NCI-H2107 treated with DMSO at 0.1 percent for 48 hours (cell line): ENCODE results near the gene FAM170B.

Experiments
- DNase-seq: peaks from one replicate; lab custom pipeline; 2025; ENCODE audit not compliant: unreplicated experiment; lab: John Stamatoyannopoulos, UW

The FAM170B gene

DNA sequence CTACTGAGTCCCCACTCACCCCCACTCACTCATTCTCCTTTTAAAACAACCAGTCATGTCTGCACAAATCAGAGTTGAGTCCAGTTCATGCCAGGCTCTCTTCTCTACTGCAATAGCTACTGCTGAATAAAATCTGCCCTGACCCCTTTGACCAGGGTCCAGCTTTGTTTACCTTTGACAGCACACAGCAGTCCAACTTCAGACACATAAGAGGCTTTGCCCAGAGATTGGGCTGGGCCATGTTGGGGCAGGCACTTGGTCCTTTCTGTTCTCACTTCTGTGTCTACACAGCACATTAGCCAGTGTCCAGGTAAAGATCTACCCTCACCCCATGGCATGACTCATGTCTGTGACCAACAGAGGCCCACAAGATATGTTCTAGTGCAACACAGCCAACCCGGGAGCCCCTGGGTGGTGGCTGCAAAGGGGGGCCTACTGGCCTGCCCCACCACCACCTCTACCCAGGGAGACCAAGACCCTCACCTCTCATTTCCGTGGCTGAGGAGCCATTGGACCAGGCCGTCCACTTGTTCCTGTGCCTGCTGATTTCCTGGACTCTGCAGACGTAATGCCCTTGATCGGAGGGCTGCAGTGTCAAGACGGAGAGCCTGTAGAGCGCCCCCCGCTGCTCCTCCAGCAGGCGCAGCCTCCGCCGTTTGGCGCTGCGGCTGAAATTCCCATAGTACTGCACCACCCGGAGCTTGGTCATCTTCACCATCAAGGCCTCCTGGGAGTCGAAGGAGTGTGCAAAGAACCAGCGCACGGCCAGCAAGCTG lies 26.5 kb downstream of the FAM170B start:
- no peak for DNase-seq

DNA sequence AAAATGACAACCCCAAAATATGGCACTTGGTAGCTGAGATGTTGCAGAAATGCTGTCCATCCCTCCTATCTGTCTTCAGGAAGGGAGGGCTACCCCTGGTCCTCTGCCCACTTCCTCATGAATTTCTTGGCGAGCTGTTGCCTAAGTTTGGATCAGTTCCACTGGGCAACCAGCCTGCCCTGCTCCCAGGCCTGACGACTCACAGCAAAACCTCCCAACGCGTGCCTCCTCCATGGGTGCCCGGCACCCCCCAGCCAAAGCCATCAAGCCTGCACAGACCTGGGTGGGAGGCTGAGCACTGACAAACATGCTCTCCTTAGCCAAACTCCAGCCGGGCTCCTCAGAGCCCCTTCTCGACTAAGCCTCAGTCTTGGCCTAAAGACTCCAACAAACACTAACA lies 27.4 kb downstream of the FAM170B start:
- no peak for DNase-seq

DNA sequence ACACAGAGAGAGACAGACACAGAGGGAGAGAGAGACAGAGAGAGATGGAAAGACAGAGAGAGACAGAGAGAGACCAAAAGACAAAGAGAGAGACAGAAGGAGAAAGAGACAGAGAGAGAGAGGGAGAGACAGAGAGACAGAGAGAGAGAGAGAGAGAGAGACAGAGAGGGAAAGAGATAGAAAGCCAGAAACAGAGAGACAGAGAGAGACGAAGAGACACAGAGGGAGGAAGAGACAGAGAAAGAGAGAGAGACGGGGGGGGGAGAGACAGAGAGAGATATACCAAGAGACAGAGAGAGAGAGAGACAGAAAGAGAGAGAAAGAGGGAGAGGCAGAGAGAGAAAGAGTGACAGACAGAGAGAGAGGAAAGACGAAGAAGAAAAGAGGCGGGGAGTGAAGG lies 28.7 kb downstream of the FAM170B start:
- DNase-seq, result no peak

GRCh38 chr10:49104323-49104722 lies 29.5 kb downstream of the FAM170B start:
- DNase-seq, result no peak

DNA sequence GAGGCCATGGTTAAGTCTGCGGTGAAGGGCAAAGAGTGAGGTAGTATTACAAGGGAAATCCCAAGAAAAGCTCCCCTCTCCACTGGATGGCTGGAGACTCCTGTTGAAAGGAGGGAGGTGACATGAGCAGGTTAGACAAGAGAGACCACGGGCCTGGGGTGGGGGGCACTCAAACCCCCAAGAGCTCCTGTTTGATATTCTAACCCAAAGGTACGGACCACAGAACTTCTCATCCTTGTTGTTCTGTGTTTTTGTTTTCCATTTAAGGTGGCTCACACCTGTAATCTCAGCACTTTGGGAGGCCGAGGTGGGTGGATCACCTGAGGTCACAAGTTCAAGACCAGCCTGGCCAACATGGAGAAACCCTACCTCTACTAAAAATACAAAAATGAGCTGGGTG lies 30.1 kb downstream of the FAM170B start:
- DNase-seq, result no peak

DNA sequence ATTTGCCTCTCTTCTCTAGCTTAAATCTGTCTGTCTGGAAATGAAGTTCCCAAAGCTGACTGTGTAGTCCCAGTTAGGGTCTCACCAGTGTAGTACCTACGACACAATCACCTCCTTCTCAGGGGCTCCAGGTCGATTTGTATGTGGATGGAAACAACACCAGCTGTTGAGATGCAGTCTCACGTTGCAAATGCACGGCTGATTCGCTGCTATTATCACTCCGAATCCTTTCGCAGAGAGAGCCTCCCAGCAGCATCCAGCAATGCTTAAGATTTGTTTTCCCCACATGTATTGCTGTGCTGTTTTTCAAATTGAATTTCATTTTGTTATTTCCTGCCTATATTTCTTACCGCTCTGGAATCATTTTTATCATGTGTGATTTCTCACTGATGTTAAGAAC lies 34.8 kb downstream of the FAM170B start:
- no peak for DNase-seq

- no peak for DNase-seq
These were observed 36.9 kb downstream of the FAM170B start for GRCh38 chr10:49096890-49097445.

- DNase-seq, result no peak
These were observed 39.2 kb downstream of the FAM170B start for GRCh38 chr10:49094646-49095045.

DNA sequence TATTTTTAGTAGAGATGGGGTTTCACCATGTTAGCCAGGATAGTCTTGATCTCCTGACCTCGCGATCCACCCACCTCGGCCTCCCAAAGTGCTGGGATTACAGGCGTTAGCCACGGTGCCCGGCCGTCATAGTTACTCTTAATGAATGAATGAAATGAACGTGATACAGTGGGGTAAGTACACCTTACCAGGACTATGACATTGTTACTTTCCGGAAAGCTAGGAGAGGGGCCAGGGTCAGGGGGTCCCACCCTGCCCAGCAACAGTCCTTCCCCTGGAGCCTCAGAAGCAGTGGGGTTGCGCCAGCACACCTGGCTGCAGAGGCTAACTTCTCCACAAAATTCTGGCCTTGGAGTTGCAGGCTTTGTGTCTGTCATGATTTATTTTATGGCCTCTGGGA lies 39.9 kb downstream of the FAM170B start:
- DNase-seq, result no peak

DNA sequence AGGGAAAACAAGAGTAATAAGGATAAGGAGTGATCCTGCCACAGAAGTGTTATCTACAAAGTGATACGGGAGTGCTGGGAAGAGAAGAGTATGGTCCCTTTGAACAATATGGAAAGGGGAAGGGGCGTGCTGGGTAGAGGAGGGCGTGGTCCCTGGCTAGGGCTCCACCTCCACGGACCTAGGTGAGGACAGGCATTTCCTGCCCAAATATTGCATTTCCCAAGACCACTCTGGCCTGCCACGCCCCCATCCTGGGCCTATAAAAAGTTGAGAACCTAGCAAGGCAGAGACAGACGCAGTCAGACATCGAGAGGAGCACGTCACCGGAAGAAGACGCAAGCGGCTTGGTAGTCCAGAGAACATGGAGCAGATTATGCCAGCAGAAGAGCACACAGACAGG lies 41.3 kb downstream of the FAM170B start:
- no peak for DNase-seq

DNA sequence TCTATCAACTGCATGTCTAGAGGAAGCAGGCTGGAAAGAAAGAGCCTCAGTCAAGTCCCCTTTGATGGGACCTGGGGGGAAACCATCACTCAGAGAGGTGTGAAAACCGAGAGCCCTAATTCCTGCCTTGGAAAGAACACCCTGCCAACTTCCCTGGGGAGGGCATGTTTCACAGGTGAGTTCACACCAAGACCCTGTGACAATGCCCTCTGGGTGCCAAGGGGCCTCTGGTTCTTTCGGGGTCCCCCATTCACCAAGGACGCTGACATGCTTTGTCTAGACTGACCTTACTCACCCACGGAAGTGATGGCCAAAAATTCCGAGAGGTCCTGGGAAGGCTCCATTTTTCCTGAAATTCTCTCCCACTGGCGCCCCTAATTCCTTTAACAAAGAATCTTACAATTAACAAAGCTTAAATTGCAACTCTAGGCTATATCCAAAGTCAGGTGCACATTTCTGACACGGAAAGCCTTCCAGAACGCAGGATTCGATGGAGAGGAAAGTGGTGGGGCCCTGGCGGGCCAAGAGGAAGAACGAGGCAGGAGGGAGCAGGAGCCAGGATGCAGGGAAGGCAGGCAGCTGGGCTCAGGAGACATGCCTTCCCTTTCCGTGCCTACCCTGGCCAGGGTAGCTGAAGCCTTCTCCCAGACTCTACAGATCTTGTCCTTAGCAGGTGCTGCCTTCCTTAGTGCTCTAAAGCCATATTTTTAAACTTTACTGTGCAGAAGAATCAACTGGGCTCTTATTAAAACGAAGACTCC lies 42.2 kb downstream of the FAM170B start:
- no peak for DNase-seq

GRCh38 chr10:49090696-49091380 lies 43.0 kb downstream of the FAM170B start:
- DNase-seq, result no peak

GRCh38 chr10:49090189-49090575 lies 43.6 kb downstream of the FAM170B start:
- no peak for DNase-seq

- no peak for DNase-seq
These were observed 44.1 kb downstream of the FAM170B start for GRCh38 chr10:49089557-49090188.

- no peak for DNase-seq
These were observed 44.7 kb downstream of the FAM170B start for GRCh38 chr10:49089152-49089551.

- DNase-seq, result no peak
These were observed 46.9 kb downstream of the FAM170B start for GRCh38 chr10:49086889-49087288.

GRCh38 chr10:49083261-49083660 lies 50.6 kb downstream of the FAM170B start:
- DNase-seq, result no peak

GRCh38 chr10:49082766-49083165 lies 51.1 kb downstream of the FAM170B start:
- DNase-seq, result no peak

DNA sequence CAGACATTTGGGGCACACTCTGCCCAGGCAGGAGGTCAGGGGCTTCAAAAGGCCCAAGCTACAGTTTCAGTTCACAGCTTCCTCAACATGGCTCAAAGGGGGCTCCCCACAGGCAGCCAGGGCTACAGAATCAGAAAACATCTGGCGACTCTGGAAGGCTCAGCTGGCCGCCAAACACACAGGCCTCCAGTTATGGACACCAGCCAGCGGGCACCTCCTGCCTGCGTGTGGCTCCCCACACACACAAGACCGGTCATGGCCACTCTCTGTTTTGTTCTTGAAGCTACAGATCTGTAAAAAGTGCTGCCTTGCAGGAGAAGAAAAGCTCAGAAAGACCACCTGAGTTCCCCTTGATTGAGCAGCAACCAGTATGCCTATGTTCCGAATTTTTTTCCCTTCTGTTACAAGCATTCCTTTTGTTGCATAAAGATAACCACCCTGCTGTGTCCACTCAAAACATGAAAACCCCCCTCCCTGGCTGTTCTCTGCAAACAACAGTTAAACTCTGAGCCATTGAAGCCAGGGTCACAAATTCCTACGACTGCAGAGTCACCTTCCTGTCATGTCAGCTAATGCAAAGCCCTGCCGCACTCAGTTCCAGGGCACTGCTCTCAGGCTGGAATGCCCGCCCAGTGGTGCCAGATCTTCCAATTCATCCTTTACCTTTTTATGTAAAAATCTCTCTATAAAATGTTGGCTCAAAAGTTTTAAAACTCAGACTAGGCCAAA lies 52.1 kb downstream of the FAM170B start:
- DNase-seq, result no peak
